HepG2 (cell line): ENCODE data around the gene CCDC124. TPM values are rescaled to one million over a fixed set of nuclear protein-coding genes. Genes with fewer than 3 reads are reported as not detected.
A peak's percentile ranks its signal among the peaks of the same experiment; 100 is the strongest.

Experiments
- ATAC-seq: fragments of 200-7000 bp; cut with Tn5 transposase; 3 replicates; pipeline ENCODE4 v1.9.1; 2020; ENCODE audit warnings: mild to moderate bottlenecking, moderate library complexity
- BruUV-seq: library from RNA; stranded (reverse); fragments of 400-500 nt; replicated peaks from 2 replicates; lab custom pipeline; 2021; lab: Mats Ljungman, UMichigan
- CTCF ChIA-PET: fragments of 300-600 bp; formaldehyde crosslinking; extraction: SDS; loops from one replicate; lab custom pipeline; 2021; ENCODE audit warnings: low total read pairs, inconsistent platforms, low intra/inter-chr PET ratio; lab: Yijun Ruan, JAX
- POLR2A ChIA-PET: fragments of 350-600 bp; sonication (Branson Sonifier 250); formaldehyde crosslinking; loops from one replicate; lab custom pipeline; 2020; ENCODE audit warnings: antibody characterized with exemption, inconsistent platforms; lab: Yijun Ruan, JAX
- DNase-seq: peaks from one replicate; pipeline ENCODE4 v3.0.0-alpha.2; 2015; ENCODE audit warnings: low spot score
- FAIRE-seq: peaks from 3 replicates; lab custom pipeline; 2011; peaks lifted over from hg19 to GRCh38; lab: Jason Lieb, UNC
- H2AFZ ChIP-seq: one replicate; pipeline ENCODE4 v1.6.1; 2011; ENCODE audit warnings: low read length, inconsistent platforms
- H3K27ac ChIP-seq: fragments of 300-600 bp; 3 replicates; pipeline ENCODE4 v1.8.0; 2011; ENCODE audit warnings: mixed run types, mild to moderate bottlenecking, mixed read lengths, low read length, inconsistent platforms; ENCODE audit not compliant: insufficient read depth; ENCODE audit errors: extremely low read length
- H3K27me3 ChIP-seq, 2 experiments: fragments of 200-600 bp in 1 of 2; 2 replicates in 1 of 2; 3 replicates in 1 of 2; pipeline versions ENCODE4 v1.6.0 to v1.8.0; 2011; ENCODE audit warnings: low read length in 2 of 2, mild to moderate bottlenecking in 2 of 2, moderate library complexity in 2 of 2, inconsistent platforms in 1 of 2; ENCODE audit not compliant: insufficient read depth in 2 of 2, control insufficient read depth in 1 of 2
- H3K36me3 ChIP-seq, 2 experiments: fragments of 200-600 bp in 1 of 2; replicated peaks in 1 of 2; 2 replicates in 1 of 2; 3 replicates in 1 of 2; pipeline versions ENCODE4 v1.5.1 to v1.8.0; 2011; ENCODE audit warnings: low read length in 2 of 2, inconsistent platforms in 1 of 2; ENCODE audit not compliant: insufficient read depth in 2 of 2, control insufficient read depth in 1 of 2
- H3K4me1 ChIP-seq: 2 replicates; pipeline ENCODE4 v1.5.1; 2012; ENCODE audit warnings: low read length, inconsistent platforms; ENCODE audit not compliant: insufficient read depth
- H3K4me2 ChIP-seq: 2 replicates; pipeline ENCODE4 v1.6.0; 2011; ENCODE audit warnings: low read depth, low read length, inconsistent platforms
- H3K4me3 ChIP-seq, 3 experiments: fragments of 200-600 bp in 1 of 3; sonication (generic), shearing (Covaris generic) in 1 of 3; replicated peaks in 1 of 3; 2 replicates each; pipeline ENCODE4 v1.5.1; 2011 to 2016; ENCODE audit warnings: low read length in 3 of 3, inconsistent platforms in 2 of 3, low read depth in 2 of 3, mild to moderate bottlenecking in 2 of 3, control low read depth in 1 of 3, mixed read lengths in 1 of 3; ENCODE audit not compliant: insufficient read depth in 1 of 3
- H3K79me2 ChIP-seq: one replicate; pipeline ENCODE4 v1.6.1; 2011; ENCODE audit warnings: low read length, inconsistent platforms; ENCODE audit not compliant: insufficient read depth
- H3K9ac ChIP-seq: 2 replicates; pipeline ENCODE4 v1.6.0; 2011; ENCODE audit warnings: mild to moderate bottlenecking, low read depth, low read length, inconsistent platforms; ENCODE audit not compliant: insufficient read depth
- H3K9me3 ChIP-seq: 2 replicates; pipeline ENCODE4 v1.5.1; 2012; ENCODE audit warnings: mild to moderate bottlenecking, low read length
- H4K20me1 ChIP-seq: 2 replicates; pipeline ENCODE4 v1.6.0; 2011; ENCODE audit warnings: inconsistent platforms, mild to moderate bottlenecking, low read length, moderate library complexity; ENCODE audit not compliant: insufficient read depth
- EZH2 ChIP-seq: conservative IDR thresholded peaks from 2 replicates; pipeline ENCODE4 v1.6.1; 2012; ENCODE audit warnings: mild to moderate bottlenecking, low read depth, low read length, moderate library complexity
- FOSL2 ChIP-seq: sonication (generic); formaldehyde crosslinking; IDR thresholded peaks from 2 replicates; pipeline ENCODE4 v1.4.0; 2020; ENCODE audit warnings: missing genetic modification reagents
- HHEX ChIP-seq: IDR thresholded peaks from 2 replicates; pipeline ENCODE4 v1.6.1; 2016; ENCODE audit warnings: control low read depth
- TOPORS ChIP-seq: sonication (generic); formaldehyde crosslinking; IDR thresholded peaks from 2 replicates; pipeline ENCODE4 v1.8.0; 2023; ENCODE audit warnings: mild to moderate bottlenecking, missing genetic modification reagents
- ZNF777 ChIP-seq: sonication (generic); formaldehyde crosslinking; IDR thresholded peaks from 2 replicates; pipeline ENCODE4 v1.4.0; 2020; ENCODE audit warnings: missing genetic modification reagents
- whole genome bisulfite sequencing: methylation state at CpG from one replicate; pipeline ENCODE4 v1.1.6; 2017; ENCODE audit warnings: low lambda C conversion rate; 5-methylcytosine and 5-hydroxymethylcytosine counted together
- in situ Hi-C: cut with HindIII; loops from 2 replicates; pipeline ENCODE4 v1.10.0; 2017; ENCODE audit warnings: low pct_unique_long_range_greater_than_20kb; ENCODE audit not compliant: extremely low pct_ligation_motif_present
- intact Hi-C: fragments of 100-400 bp; cut with micrococcal nuclease; formaldehyde crosslinking; loops from one replicate; pipeline ENCODE4 v1.10.0; 2022; ENCODE audit not compliant: unreplicated experiment
- polyA plus RNA-seq, 8 experiments: library from polyadenylated mRNA; depleted of rRNA in 3 of 8; stranded (reverse) in 7 of 8; unstranded in 1 of 8; fragments of >200 nt; fragmentation: Illumina TruSeq in 4 of 8; extraction: Trizol in 4 of 8; gene quantifications; 2 replicates each; pipeline versions ENCODE4 v1.2.1 to v1.2.3, GENCODE V29; 2011 to 2016; ENCODE audit warnings: low read depth in 4 of 8, missing spikeins in 1 of 8, mixed read lengths in 1 of 8; ENCODE audit not compliant: insufficient read depth in 1 of 8
- total RNA-seq, 5 experiments: library from RNA; depleted of rRNA; stranded (reverse); fragments of >200 nt; fragmentation: Illumina TruSeq; extraction: Trizol; gene quantifications; 2 replicates each; pipeline ENCODE4 v1.2.3, GENCODE V29; 2016; ENCODE audit warnings: low read depth in 1 of 5

Gene CCDC124
- total and polyA plus RNA-seq, 2 of the 13 experiments (the other 11 are each of a cell fraction or from before 2014, with no cell fraction given): 14.9 to 20.3 TPM

DNA sequence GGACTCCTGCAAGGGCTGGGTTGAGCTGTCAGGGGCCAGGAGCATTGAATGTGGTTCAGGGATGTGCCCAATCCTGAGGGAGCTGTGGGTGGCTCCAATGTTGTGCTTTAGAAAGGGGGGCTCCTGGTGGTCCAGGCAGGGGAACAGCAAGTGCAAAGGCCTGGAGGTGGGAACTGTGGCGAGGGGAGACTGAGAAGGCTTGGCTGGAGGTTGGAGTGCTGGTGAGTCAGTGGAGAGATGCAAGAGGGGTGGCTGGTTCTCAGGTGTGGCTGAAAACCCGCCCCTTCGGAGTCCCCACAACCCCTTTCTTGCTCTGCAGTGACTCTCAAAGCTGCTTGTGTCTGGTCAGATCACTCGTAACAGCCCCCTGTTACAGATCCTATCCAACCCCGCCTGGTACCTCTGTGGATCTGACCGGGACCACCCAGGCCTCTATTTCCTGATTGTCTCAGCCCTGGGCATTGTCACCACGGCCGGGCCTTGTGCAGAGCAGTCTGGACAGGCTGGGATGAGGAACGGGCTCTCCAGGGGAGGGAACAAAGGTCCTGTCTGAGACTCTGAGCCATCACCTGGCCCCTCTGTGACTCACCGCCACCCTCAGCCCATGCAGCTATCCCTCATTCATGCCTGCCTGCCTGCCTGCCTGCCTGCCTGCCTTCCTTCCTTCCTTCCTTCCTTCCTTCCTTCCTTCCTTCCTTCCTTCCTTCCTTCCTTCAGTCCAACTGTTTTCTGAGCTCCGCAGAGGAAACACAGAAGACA, 32.7 kb downstream of the CCDC124 start:
- DNase-seq (no peak), ATAC-seq (peak; percentile 79), FAIRE-seq (no peak)
- Histone ChIP-seq H3K79me2 (no peaks in the 10 kb centered on the region), H3K27ac (no peak overlapping the region), H3K9me3 (no peaks in the 10 kb centered on the region), H2AFZ (no peak overlapping the region), H3K36me3 (no peaks in the 10 kb centered on the region), H3K4me3 (no peak overlapping the region), H3K4me2 (no peak overlapping the region), H3K4me1 (peaks cover 10% of the 10 kb centered on the region; the same call in 1 of the 2 replicates), H3K9ac (no peak overlapping the region), H3K27me3 (peaks cover 4 to 54% of the 10 kb centered on the region in 2 experiments; a peak in 4 of 5 replicates), H4K20me1 (no peaks in the 10 kb centered on the region)
- no TSS peak for BruUV-seq
- POLR2A ChIA-PET: no interaction called here
- CTCF ChIA-PET: no interaction called here
- intact Hi-C loops: no loop called here
- in situ Hi-C loops: no loop called here
- TF ChIP-seq TOPORS (CRISPR knock-in tag) (no peak), ZNF777 (no peak), FOSL2 (peak; percentile 60)
- WGBS: 23% methylated on average over 10 of the region's 11 CpGs

GRCh38 chr19:17966129-17966483, 33.3 kb downstream of the CCDC124 start:
- ATAC-seq: no peak
- no peak for FAIRE-seq
- POLR2A ChIA-PET: no interaction called here
- no peak overlapping the region for H3K4me3 ChIP-seq
- TF ChIP-seq EZH2: 0 out of 2 replicates have a peak, but pooled peaks have one; percentile 10
- no peak for TF ChIP-seq HHEX (CRISPR knock-in tag)
- CTCF ChIA-PET: no interaction called here
- no peak overlapping the region for H3K27ac ChIP-seq
- H3K4me1 ChIP-seq: peaks cover 10% of the 10 kb centered on the region; the same call in 1 of the 2 replicates
- H3K9me3 ChIP-seq: no peaks in the 10 kb centered on the region
- intact Hi-C loops (no loop called here), in situ Hi-C loops (no loop called here)
- H3K4me2 ChIP-seq: no peak overlapping the region
- no peak for DNase-seq
- no peaks in the 10 kb centered on the region for H3K36me3 ChIP-seq
- BruUV-seq: no TSS peak
- H3K9ac ChIP-seq: no peak overlapping the region
- H4K20me1 ChIP-seq: no peaks in the 10 kb centered on the region
- peaks cover 3 to 54% of the 10 kb centered on the region in 2 experiments; a peak in 4 of 5 replicates for H3K27me3 ChIP-seq
- H3K79me2 ChIP-seq: no peaks in the 10 kb centered on the region
- WGBS: 0% methylated on average over 2 of the region's 2 CpGs
- H2AFZ ChIP-seq: no peak overlapping the region
